BJ (cell line): ENCODE data around the gene GRIN2C. TPM values are rescaled to one million over a fixed set of nuclear protein-coding genes. Genes with fewer than 3 reads are reported as not detected.
A peak's percentile ranks its signal among the peaks of the same experiment; 100 is the strongest.
"Not testable (repeated sequence)": the region's sequence is repeated elsewhere in the genome, so short reads cannot be mapped to it uniquely, and the experiment has no call there.

ENCODE experiments used
- CTCF ChIA-PET: fragments of 350-600 bp; formaldehyde crosslinking; extraction: SDS; loops from one replicate; lab custom pipeline; 2021; ENCODE audit warnings: antibody characterized with exemption, inconsistent platforms; lab: Yijun Ruan, JAX
- POLR2A ChIA-PET: fragments of 300-600 bp; sonication (Branson Sonifier 250); formaldehyde crosslinking; extraction: SDS; loops from one replicate; lab custom pipeline; 2021; ENCODE audit warnings: antibody characterized with exemption; lab: Charles Lee
- DNase-seq: peaks from one replicate; pipeline ENCODE4 v3.0.0-alpha.2; 2011; ENCODE audit warnings: low read depth
- H3K27me3 ChIP-seq: 2 replicates; pipeline ENCODE4 v1.6.0; 2011; ENCODE audit warnings: low read length; ENCODE audit not compliant: control insufficient read depth, insufficient read depth
- H3K36me3 ChIP-seq: 2 replicates; pipeline ENCODE4 v1.5.1; 2011; ENCODE audit warnings: low read length; ENCODE audit not compliant: control insufficient read depth, insufficient read depth
- H3K4me3 ChIP-seq: 2 replicates; pipeline ENCODE4 v1.5.1; 2011; ENCODE audit warnings: low read depth, mild to moderate bottlenecking, control low read depth, low read length
- polyA minus RNA-seq: library from RNA; depleted of rRNA, polyadenylated mRNA; stranded (reverse); fragments of >200 nt; gene quantifications from 2 replicates; pipeline ENCODE4 v1.2.3, GENCODE V29; 2011; rRNA and poly(A)+ RNA removed
- polyA plus RNA-seq: library from polyadenylated mRNA; depleted of rRNA; stranded (reverse); fragments of >200 nt; gene quantifications from 2 replicates; pipeline ENCODE4 v1.2.3, GENCODE V29; 2011; rRNA removed
- TF ChIP-seq, protein P1 (sequence below): IDR thresholded peaks from 2 replicates; pipeline ENCODE4 v1.5.1; 2011; ENCODE audit warnings: low read depth, mild to moderate bottlenecking, control low read depth, inconsistent platforms, low read length, moderate library complexity; ENCODE audit not compliant: insufficient read depth

The GRIN2C gene
- polyA plus RNA-seq (0.04 TPM in 1 of 2 replicates, not detected in the other), polyA minus RNA-seq (0.05 TPM in 1 of 2 replicates, not detected in the other)

DNA sequence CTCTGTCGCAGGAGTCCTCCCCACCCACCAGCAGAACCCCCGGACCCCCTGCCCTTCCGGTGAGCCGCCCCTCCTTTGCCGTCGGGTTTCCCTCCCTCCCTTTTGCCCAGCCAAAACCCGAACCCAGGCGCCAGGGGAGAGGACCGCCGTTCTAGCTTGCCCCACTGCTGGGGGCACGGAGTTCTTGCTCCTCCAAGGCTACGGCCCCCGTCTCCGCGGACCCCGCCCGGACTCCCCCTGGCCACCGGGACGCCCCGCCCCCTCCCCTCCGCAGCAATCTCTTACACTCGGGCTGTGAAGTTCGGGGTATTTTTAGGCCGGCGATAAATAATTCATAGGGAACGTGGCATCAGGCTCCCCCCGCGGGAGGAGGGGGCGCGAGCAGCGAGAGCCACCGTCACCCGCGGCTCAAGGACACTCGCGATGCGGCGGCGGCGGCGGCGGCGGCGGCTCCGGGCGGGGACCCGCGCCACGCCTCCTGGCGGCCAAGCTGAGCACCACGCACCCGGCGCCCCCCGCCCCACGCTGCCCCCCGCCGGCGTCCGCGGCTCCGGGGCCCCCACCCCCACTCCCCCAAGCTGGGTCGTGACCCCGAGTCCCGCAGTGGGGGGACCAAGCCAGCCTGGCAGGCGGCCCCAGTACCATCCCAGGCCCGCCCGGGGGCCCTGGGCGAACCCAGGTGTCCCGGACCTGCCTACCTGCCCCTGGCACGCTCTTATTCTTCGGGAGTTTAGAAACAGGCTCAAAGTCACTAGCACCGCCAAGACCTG, at the start of gene GRIN2C:
GRIN2C (minus strand) TSS at position 427 of the 770 bp plus-strand sequence. CDS start 4,793 bp downstream, outside the sequence.
- POLR2A ChIA-PET = no interaction called here
- DNase-seq = no peak
- Histone ChIP-seq H3K4me3 (no peak within 1 kb of the TSS), H3K36me3 (peaks cover 8% of the 10 kb centered on the region), H3K27me3 (peaks cover 50% of the 10 kb centered on the region)
- CTCF ChIA-PET = interaction anchor here (0.6 to 17.3 kb wide), 9 partner anchors 14 to 150 kb away, joined by 3 to 297 read pairs (median 5); no protein-coding TSS in a partner anchor
- TF ChIP-seq, protein P1, sequence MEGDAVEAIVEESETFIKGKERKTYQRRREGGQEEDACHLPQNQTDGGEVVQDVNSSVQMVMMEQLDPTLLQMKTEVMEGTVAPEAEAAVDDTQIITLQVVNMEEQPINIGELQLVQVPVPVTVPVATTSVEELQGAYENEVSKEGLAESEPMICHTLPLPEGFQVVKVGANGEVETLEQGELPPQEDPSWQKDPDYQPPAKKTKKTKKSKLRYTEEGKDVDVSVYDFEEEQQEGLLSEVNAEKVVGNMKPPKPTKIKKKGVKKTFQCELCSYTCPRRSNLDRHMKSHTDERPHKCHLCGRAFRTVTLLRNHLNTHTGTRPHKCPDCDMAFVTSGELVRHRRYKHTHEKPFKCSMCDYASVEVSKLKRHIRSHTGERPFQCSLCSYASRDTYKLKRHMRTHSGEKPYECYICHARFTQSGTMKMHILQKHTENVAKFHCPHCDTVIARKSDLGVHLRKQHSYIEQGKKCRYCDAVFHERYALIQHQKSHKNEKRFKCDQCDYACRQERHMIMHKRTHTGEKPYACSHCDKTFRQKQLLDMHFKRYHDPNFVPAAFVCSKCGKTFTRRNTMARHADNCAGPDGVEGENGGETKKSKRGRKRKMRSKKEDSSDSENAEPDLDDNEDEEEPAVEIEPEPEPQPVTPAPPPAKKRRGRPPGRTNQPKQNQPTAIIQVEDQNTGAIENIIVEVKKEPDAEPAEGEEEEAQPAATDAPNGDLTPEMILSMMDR = 0 out of 2 replicates have a peak, but pooled peaks have one; percentile 18

DNA sequence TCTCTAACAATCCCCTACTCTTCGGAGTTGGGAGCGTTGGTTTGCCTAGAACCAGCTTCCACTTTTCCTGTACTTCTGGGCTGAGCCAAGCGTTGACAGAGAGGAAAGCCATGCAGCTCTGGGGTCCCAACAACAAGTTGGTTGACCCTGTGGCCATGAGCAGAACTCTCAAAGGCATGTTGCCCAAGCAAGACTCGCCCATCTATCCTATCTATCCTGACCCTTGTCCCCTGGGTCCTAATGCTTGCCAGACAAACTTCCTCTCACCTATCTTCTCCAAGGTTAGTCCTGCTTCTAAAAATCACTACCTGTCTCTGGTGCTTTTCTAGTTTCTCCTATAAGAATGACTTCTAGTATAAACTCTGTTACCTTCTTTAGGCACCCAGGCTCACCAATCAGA, 49.4 kb upstream of the GRIN2C start:
- H3K36me3 ChIP-seq, POLR2A ChIA-PET, CTCF ChIA-PET, DNase-seq, H3K4me3 ChIP-seq, H3K27me3 ChIP-seq: not testable (repeated sequence)

DNA sequence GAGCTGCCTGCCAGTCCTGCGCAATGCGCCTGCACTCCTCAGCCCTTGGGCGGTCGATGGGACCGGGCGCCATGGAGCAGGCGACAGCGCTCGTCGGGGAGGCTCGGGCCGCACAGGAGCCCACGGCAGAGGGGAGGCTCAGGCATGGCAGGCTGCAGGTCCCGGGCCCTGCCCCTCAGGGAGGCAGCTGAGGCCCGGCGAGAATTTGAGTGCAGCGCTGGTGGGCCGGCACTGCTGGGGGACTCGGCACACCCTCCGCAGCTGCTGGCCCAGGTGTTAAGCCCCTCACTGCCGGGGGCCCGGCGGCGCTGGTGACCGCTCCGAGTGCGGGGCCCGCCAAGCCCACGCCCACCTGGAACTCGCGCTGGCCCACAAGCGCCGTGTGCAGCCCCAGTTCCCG, 47.3 kb upstream of the GRIN2C start:
- ChIA-PET POLR2A (no interaction called here), CTCF (interaction anchor here (0.8 to 1.4 kb wide), 2 partner anchors 15 to 17 kb away, joined by 3 to 5 read pairs; partner anchors contain the start of gene OTOP2)
- no peak for DNase-seq
- Histone ChIP-seq H3K27me3 (peaks cover 11% of the 10 kb centered on the region), H3K36me3 (no peaks in the 10 kb centered on the region), H3K4me3 (no peak overlapping the region)
- TF ChIP-seq, protein P1 = no peak

DNA sequence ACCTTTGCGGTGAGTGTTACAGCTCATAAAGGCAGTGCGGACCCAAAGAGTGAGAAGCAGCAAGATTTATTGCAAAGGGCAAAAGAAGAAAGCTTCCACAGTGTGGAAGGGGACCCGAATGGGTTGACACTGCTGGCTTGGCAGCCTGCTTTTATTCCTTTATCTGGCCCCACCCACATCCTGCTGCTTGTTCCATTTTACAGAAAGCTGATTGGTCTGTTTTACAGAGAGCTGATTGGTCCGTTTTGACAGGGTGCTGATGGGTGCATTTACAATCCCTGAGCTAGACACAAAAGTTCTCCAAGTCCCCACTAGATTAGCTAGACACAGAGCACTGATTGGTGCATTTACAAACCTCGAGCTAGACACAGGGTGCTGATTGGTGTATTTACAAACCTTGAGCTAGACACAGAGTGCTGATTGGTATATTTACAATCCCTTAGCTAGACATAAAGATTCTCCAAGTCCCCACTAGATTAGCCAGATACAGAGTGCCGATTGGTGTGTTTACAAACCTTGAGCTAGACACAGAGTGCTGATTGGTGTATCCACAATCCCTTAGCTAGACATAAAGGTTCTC, 46.6 kb upstream of the GRIN2C start:
- CTCF ChIA-PET = interaction anchor here (0.8 to 1.4 kb wide), 2 partner anchors 15 to 18 kb away, joined by 3 to 5 read pairs; partner anchors contain the start of gene OTOP2
- POLR2A ChIA-PET, H3K4me3 ChIP-seq, H3K36me3 ChIP-seq, DNase-seq: not testable (repeated sequence)
- H3K27me3 ChIP-seq = peaks cover 12% of the 10 kb centered on the region

DNA sequence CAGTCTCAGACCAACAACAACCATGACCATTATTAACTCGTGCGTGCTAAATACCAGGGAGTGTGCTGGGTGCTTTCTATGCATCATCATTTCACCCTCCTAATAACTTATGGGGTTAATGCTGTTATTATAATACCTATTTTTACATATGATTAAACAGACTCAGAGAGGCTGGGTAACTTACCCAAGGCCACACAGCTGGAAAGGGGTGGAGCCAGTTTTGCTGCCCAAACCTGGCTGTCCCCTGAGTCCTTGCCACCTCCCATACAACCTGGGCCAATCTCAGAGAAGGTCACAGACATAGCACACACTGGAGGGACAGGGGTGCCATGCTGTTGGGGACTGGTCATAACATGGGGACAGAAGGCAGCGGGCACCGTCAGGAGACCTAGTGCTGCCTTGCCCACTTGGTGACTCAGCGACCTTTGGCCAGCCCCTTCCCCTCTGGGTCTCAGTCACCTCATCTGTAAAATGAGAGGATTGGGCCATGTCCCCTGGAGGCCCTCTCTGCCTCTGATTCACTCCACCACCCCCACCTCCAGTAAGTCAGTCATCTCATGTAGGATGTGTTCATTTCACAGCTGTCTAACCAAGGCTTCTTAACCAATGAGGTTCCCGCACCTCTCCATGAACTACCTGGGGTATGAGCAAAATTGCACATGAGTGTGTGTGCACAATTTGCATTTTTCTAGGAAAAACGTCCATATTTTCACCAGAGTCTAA, 45.2 kb upstream of the GRIN2C start:
- ChIA-PET CTCF (interaction anchor here (1.3 kb wide), 1 partner anchor 53 kb away, joined by 3 read pairs; no protein-coding TSS in a partner anchor), POLR2A (no interaction called here)
- Histone ChIP-seq H3K4me3 (no peak overlapping the region), H3K27me3 (peaks cover 13% of the 10 kb centered on the region), H3K36me3 (no peaks in the 10 kb centered on the region)
- TF ChIP-seq, protein P1 = no peak
- DNase-seq = no peak

DNA sequence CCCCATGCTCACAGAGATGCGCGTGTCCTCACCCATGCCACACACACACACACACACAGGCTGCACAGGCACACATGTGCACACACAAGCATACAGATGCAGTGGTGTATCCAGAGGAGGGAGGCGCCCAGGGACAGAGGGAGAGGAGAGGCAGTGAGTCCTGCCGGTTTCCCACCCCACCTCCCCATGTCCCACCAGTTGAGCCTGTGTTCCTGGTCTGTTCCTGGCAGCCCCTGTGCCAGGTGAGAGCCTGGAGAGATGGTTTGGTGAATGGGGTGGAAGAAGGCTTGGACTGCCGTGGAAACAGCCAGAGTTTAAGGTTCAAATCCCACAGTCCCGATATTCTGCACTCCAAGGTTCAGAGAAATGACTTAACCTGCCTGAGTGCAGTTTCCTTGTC, 44.0 kb upstream of the GRIN2C start:
- POLR2A ChIA-PET = no interaction called here
- TF ChIP-seq, protein P1 = no peak

More for the DNA sequence above, 44.0 kb upstream of the GRIN2C start:
- CTCF ChIA-PET = interaction anchor here (0.5 kb wide), 1 partner anchor 13 kb away, joined by 3 read pairs; no protein-coding TSS in a partner anchor
- DNase-seq = no peak
- Histone ChIP-seq H3K4me3 (no peak overlapping the region), H3K36me3 (no peaks in the 10 kb centered on the region), H3K27me3 (peaks cover 17% of the 10 kb centered on the region)
